Measurements from ENCODE around the gene IFFO2.

- TF ChIP-seq POLR2A (IDR thresholded peaks at IDR 0.05): no peak
- TF ChIP-seq CTCF (IDR thresholded peaks at IDR 0.05): no peak
Measured at GRCh38 chr1:18970762-18971161, 14.3 kb upstream of the IFFO2 start.

All from esophagus squamous epithelium (tissue), 4 donors.